DOHH2 (cell line): ENCODE measurements around the gene ATAD3C.
"Not testable (repeated sequence)": the region's sequence is repeated elsewhere in the genome, so short reads cannot be mapped to it uniquely, and the experiment has no call there.

Experiments
- H3F3A ChIP-seq: fragments of 200-600 bp; sonication (generic), shearing (Covaris generic); 2 replicates; pipeline ENCODE4 v1.6.0; 2016; ENCODE audit warnings: antibody characterized with exemption, mild to moderate bottlenecking; ENCODE audit not compliant: control insufficient read depth, insufficient read depth
- H3K27ac ChIP-seq: fragments of 200-600 bp; sonication (generic); 2 replicates; pipeline ENCODE4 v1.5.1; 2014; ENCODE audit warnings: low read depth, mild to moderate bottlenecking, low read length, moderate library complexity
- H3K27me3 ChIP-seq: fragments of 200-600 bp; sonication (generic); 2 replicates; pipeline ENCODE4 v1.6.1; 2014; ENCODE audit warnings: mild to moderate bottlenecking, low read length, mixed read lengths; ENCODE audit not compliant: control insufficient read depth
- H3K36me3 ChIP-seq: fragments of 200-600 bp; sonication (generic); 2 replicates; pipeline ENCODE4 v1.6.1; 2014; ENCODE audit warnings: mild to moderate bottlenecking, low read length, moderate library complexity, mixed read lengths; ENCODE audit not compliant: control insufficient read depth
- H3K4me1 ChIP-seq: fragments of 200-600 bp; sonication (generic); 2 replicates; pipeline ENCODE4 v1.6.1; 2014; ENCODE audit warnings: mild to moderate bottlenecking, low read length, mixed read lengths; ENCODE audit not compliant: control insufficient read depth
- H3K4me2 ChIP-seq: fragments of 200-600 bp; sonication (generic); 2 replicates; pipeline ENCODE4 v1.6.0; 2014; ENCODE audit warnings: mild to moderate bottlenecking, low read length, moderate library complexity
- H3K4me3 ChIP-seq: fragments of 200-600 bp; sonication (generic); 2 replicates; pipeline ENCODE4 v1.5.1; 2014; ENCODE audit warnings: mild to moderate bottlenecking, low read length, mixed read lengths
- H3K79me2 ChIP-seq: fragments of 200-600 bp; sonication (generic); 2 replicates; pipeline ENCODE4 v1.6.1; 2014; ENCODE audit warnings: mild to moderate bottlenecking, low read length, mixed read lengths; ENCODE audit not compliant: control insufficient read depth
- H3K9me2 ChIP-seq: fragments of 200-600 bp; sonication (generic); replicated peaks from 2 replicates; pipeline ENCODE4 v1.6.1; 2014; ENCODE audit warnings: mild to moderate bottlenecking, low read length, mixed read lengths; ENCODE audit not compliant: control insufficient read depth
- H3K9me3 ChIP-seq: fragments of 200-600 bp; sonication (generic); 2 replicates; pipeline ENCODE4 v1.6.1; 2014; ENCODE audit warnings: antibody characterized with exemption, low read length, mixed read lengths; ENCODE audit not compliant: control insufficient read depth, insufficient read depth
- H4K20me1 ChIP-seq: fragments of 200-600 bp; sonication (generic); 2 replicates; pipeline ENCODE4 v1.6.0; 2014; ENCODE audit warnings: low read depth, mild to moderate bottlenecking, antibody characterized with exemption, low read length, moderate library complexity; ENCODE audit not compliant: control insufficient read depth, insufficient read depth
- EZH2phosphoT487 ChIP-seq: fragments of 200-600 bp; sonication (generic); IDR thresholded peaks from 2 replicates; pipeline ENCODE4 v1.6.1; 2017; ENCODE audit warnings: borderline replicate concordance, mild to moderate bottlenecking, antibody characterized with exemption, low read length, moderate library complexity, mixed read lengths
- TF ChIP-seq, protein P1 (sequence below): fragments of 200-600 bp; sonication (generic); IDR thresholded peaks from one replicate; pipeline ENCODE4 v1.5.1; 2014; ENCODE audit warnings: antibody characterized with exemption, mild to moderate bottlenecking, low read depth, low read length; ENCODE audit not compliant: poor library complexity, severe bottlenecking

Gene ATAD3C

GRCh38 chr1:1427106-1427819 is 22.2 kb upstream of the ATAD3C start:
- Histone ChIP-seq H3F3A (no peaks in the 10 kb centered on the region), H3K4me1 (no peaks in the 10 kb centered on the region), H3K9me3 (no peaks in the 10 kb centered on the region), H3K27me3 (peaks cover 25% of the 10 kb centered on the region), H4K20me1 (0 out of 2 replicates have a peak, but pooled peaks cover 3% of the 10 kb centered on the region), H3K4me2 (no peak overlapping the region), H3K27ac (no peak overlapping the region), H3K36me3 (no peaks in the 10 kb centered on the region), H3K9me2 (no peaks in the 10 kb centered on the region), H3K79me2 (no peaks in the 10 kb centered on the region), H3K4me3 (no peak overlapping the region)
- TF ChIP-seq EZH2phosphoT487, result no peak
- TF ChIP-seq, protein P1, sequence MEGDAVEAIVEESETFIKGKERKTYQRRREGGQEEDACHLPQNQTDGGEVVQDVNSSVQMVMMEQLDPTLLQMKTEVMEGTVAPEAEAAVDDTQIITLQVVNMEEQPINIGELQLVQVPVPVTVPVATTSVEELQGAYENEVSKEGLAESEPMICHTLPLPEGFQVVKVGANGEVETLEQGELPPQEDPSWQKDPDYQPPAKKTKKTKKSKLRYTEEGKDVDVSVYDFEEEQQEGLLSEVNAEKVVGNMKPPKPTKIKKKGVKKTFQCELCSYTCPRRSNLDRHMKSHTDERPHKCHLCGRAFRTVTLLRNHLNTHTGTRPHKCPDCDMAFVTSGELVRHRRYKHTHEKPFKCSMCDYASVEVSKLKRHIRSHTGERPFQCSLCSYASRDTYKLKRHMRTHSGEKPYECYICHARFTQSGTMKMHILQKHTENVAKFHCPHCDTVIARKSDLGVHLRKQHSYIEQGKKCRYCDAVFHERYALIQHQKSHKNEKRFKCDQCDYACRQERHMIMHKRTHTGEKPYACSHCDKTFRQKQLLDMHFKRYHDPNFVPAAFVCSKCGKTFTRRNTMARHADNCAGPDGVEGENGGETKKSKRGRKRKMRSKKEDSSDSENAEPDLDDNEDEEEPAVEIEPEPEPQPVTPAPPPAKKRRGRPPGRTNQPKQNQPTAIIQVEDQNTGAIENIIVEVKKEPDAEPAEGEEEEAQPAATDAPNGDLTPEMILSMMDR, result no peak

GRCh38 chr1:1427820-1428148 is 21.7 kb upstream of the ATAD3C start:
- Histone ChIP-seq H3K27ac (no peak overlapping the region), H3F3A (no peaks in the 10 kb centered on the region), H3K4me3 (no peak overlapping the region), H3K27me3 (peaks cover 25% of the 10 kb centered on the region), H3K36me3 (no peaks in the 10 kb centered on the region), H4K20me1 (0 out of 2 replicates have a peak, but pooled peaks cover 3% of the 10 kb centered on the region), H3K9me2 (no peaks in the 10 kb centered on the region), H3K9me3 (no peaks in the 10 kb centered on the region), H3K4me2 (no peak overlapping the region), H3K79me2 (no peaks in the 10 kb centered on the region), H3K4me1 (no peaks in the 10 kb centered on the region)
- TF ChIP-seq, protein P1, result no peak
- no peak for TF ChIP-seq EZH2phosphoT487

GRCh38 chr1:1428174-1428573 is 21.3 kb upstream of the ATAD3C start:
- no peak overlapping the region for H3K27ac ChIP-seq
- no peaks in the 10 kb centered on the region for H3K79me2 ChIP-seq
- H3K4me1 ChIP-seq, result no peaks in the 10 kb centered on the region

DNA sequence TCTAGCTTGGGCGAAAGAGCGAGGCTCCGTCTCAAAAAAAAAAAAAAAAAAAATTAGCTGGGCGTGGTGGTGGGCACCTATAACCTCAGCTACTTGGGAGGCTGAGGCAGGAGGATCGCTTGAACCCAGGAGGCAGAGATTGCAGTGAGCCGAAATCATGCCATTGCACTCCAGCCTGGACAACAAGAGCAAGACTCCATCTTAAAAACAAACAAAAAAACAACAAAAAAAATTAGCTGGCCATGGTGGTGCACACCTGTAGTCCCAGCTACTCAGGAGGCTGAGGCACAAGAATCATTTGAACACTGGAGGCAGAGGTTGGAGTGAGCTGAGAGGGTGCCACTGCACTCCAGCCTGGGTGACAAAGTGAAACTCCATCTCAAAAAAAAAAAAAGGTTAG is 20.5 kb upstream of the ATAD3C start:
- not testable (repeated sequence) for H3K27ac ChIP-seq, H3K9me3 ChIP-seq, H3F3A ChIP-seq, H3K4me1 ChIP-seq, H4K20me1 ChIP-seq, H3K4me3 ChIP-seq, H3K4me2 ChIP-seq, H3K36me3 ChIP-seq, H3K79me2 ChIP-seq, H3K9me2 ChIP-seq
- H3K27me3 ChIP-seq, result peaks cover 36% of the 10 kb centered on the region

More at GRCh38 chr1:1428174-1428573, 21.3 kb upstream of the ATAD3C start:
- TF ChIP-seq EZH2phosphoT487, result no peak
- TF ChIP-seq, protein P1, result no peak
- no peak overlapping the region for H3K4me2 ChIP-seq
- no peaks in the 10 kb centered on the region for H3F3A ChIP-seq
- no peaks in the 10 kb centered on the region for H3K9me2 ChIP-seq
- no peaks in the 10 kb centered on the region for H3K36me3 ChIP-seq
- H4K20me1 ChIP-seq, result 0 out of 2 replicates have a peak, but pooled peaks cover 1% of the 10 kb centered on the region
- H3K4me3 ChIP-seq, result no peak overlapping the region
- H3K27me3 ChIP-seq, result peaks cover 28% of the 10 kb centered on the region
- H3K9me3 ChIP-seq, result no peaks in the 10 kb centered on the region
